Pancreas (tissue), 10 donors: ENCODE data around the gene UTP4. TPM values are rescaled to one million over a fixed set of nuclear protein-coding genes. Genes with fewer than 3 reads are reported as not detected.

ENCODE experiments used
- ATAC-seq, 4 donors: fragments of 200-7000 bp; cut with Tn5 transposase; one replicate each; pipeline versions ENCODE4 v1.8.0 to v1.9.1; 2020; ENCODE audit warnings: mild to moderate bottlenecking in 4 of 4, moderate library complexity in 4 of 4
- DNase-seq, 6 donors: peaks; one replicate each; pipeline ENCODE4 v3.0.0-alpha.2; 2020
- FAIRE-seq: peaks from 2 replicates; lab custom pipeline; 2012; peaks lifted over from hg19 to GRCh38; lab: Jason Lieb, UNC
- H3K27ac ChIP-seq, 4 donors: fragments of 200-600 bp; sonication (generic); 1 replicate in 3 of 4; 2 replicates in 1 of 4; pipeline versions ENCODE4 v1.5.0 to v1.8.0; 2020
- H3K27me3 ChIP-seq, 4 donors: fragments of 200-600 bp; one replicate each; pipeline ENCODE4 v1.8.0; 2021
- H3K36me3 ChIP-seq, 3 donors: fragments of 200-600 bp; sonication (generic) in 1 of 3; one replicate each; pipeline versions ENCODE4 v1.5.0 to v1.8.0; 2020 to 2021
- H3K4me1 ChIP-seq, 3 donors: fragments of 200-600 bp; one replicate each; pipeline ENCODE4 v1.8.0; 2021
- H3K4me3 ChIP-seq, 4 donors: fragments of 200-600 bp; sonication (generic) in 2 of 4; one replicate each; pipeline versions ENCODE4 v1.5.0 to v1.8.0; 2020 to 2021
- H3K9me3 ChIP-seq, 4 donors: fragments of 200-600 bp; one replicate each; pipeline ENCODE4 v1.8.0; 2021
- WGBS, 2 donors: extraction: QIAGEN DNeasy Blood & Tissue Kit; methylation state at CpG; one replicate each; pipeline ENCODE4 v1.1.7; 2013; 5-methylcytosine and 5-hydroxymethylcytosine counted together
- intact Hi-C, 3 donors: fragments of 100-400 bp; cut with DNase I; formaldehyde crosslinking; loops; one replicate each; pipeline versions ENCODE4 v1.11.1 to v1.14.2; 2022
- polyA plus RNA-seq, 2 donors: library from polyadenylated mRNA; stranded (reverse); fragments of 200-250 nt; gene quantifications; one replicate each; pipeline ENCODE4 v1.2.3, GENCODE V29; 2013
- total RNA-seq, 6 donors: library from RNA; stranded (reverse); fragmentation: NEBNext Ultra II Directional in 4 of 6; extraction: Animal tissue kit (Norgen Biotek cat#: 25700) in 4 of 6; gene quantifications; one replicate each; pipeline versions ENCODE4 v1.2.1 to v1.2.4, GENCODE V29; 2021 to 2023
- TF ChIP-seq, protein P1 (sequence below), 4 donors: fragments of 200-600 bp; sonication (generic) in 3 of 4; IDR thresholded peaks; one replicate each; pipeline versions ENCODE4 v1.5.0 to v1.8.0; 2021; ENCODE audit warnings: antibody characterized with exemption in 4 of 4
- donor health status: healthy with polysubstance abuse.
- donor health status: DM: no; HTN: no; CAD: no; lungs with moderate emphysema.
- donor health status: DM: no; HTN: no; CAD: no.
- donor health status: control.
- donor health status: control.
- donor health status: Bipolar disorder and iron deficiency.
- donor health status: DM: yes; HTN: yes; CAD: no.
- donor health status: DM: no; HTN: no; CAD: no.
- donor health status: DM: no; HTN: no; CAD: no.
- donor health status: DM: yes; HTN: yes; CAD: no.

The UTP4 gene
- total and polyA plus RNA-seq, 8 donors, result 11.6 to 29.0 (median 21.8) TPM

DNA sequence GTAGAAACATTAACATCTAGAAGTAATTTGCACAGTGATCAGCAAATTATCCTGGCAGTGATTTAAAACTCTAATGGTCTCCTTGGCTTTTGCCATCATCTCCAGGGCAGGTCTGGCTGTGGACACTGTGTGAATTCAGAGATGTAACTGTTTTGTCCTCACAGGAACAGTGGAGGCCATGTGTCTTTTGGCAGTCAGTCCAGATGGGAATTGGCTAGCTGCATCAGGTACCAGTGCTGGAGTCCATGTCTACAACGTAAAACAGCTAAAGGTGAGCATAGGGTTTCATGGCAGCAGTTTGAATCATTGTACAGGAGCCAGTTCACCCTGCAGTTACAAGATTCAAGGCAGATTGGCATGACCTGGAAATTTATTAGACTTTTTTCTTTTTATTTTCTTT lies 27.7 kb downstream of the UTP4 start:
- ATAC-seq (no peak), DNase-seq (no peak), FAIRE-seq (no peak)
- Histone ChIP-seq H3K27ac (no peak overlapping the region), H3K36me3 (peaks cover 4 to 43% (median 6%) of the 10 kb centered on the region in 3 donors), H3K9me3 (no peaks in the 10 kb centered on the region), H3K4me1 (no peaks in the 10 kb centered on the region), H3K27me3 (no peaks in the 10 kb centered on the region), H3K4me3 (no peak overlapping the region)
- 92 to 93% methylated on average over 1 of the region's 1 CpG for WGBS, 2 donors
- intact Hi-C loops, result no loop called here
- TF ChIP-seq, protein P1, sequence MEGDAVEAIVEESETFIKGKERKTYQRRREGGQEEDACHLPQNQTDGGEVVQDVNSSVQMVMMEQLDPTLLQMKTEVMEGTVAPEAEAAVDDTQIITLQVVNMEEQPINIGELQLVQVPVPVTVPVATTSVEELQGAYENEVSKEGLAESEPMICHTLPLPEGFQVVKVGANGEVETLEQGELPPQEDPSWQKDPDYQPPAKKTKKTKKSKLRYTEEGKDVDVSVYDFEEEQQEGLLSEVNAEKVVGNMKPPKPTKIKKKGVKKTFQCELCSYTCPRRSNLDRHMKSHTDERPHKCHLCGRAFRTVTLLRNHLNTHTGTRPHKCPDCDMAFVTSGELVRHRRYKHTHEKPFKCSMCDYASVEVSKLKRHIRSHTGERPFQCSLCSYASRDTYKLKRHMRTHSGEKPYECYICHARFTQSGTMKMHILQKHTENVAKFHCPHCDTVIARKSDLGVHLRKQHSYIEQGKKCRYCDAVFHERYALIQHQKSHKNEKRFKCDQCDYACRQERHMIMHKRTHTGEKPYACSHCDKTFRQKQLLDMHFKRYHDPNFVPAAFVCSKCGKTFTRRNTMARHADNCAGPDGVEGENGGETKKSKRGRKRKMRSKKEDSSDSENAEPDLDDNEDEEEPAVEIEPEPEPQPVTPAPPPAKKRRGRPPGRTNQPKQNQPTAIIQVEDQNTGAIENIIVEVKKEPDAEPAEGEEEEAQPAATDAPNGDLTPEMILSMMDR (IDR thresholded peaks at IDR 0.05), result no peak

DNA sequence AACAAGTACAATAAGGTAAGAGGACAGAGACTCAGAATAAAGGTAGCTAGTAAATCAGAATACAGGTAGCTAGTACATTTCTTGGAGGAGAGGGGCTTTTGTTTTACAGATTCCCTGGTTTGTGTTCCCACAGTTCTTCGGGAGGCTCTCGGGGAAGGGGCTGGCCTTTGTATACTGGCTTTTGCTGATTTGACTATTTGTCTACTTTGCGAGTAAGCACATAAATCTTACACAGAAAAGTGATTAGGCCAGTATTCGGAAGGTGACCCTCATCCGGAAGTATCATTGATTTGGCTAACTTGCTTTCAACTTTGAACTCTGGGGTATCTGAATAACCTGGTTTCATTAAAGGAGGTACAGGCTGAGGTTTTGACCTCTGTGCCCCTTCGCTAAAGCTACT lies 33.1 kb downstream of the UTP4 start:
- ATAC-seq (no peak), FAIRE-seq (no peak), DNase-seq (no peak)
- no peak overlapping the region for H3K4me3 ChIP-seq
- H3K4me1 ChIP-seq, result peaks cover 5 to 8% (median 6%) of the 10 kb centered on the region in 3 donors
- H3K27me3 ChIP-seq, result no peaks in the 10 kb centered on the region
- H3K9me3 ChIP-seq, result no peaks in the 10 kb centered on the region
- intact Hi-C loops, result no loop called here
- TF ChIP-seq, protein P1 (IDR thresholded peaks at IDR 0.05), result no peak
- 94% methylated on average over 6 of the region's 6 CpGs for WGBS, 2 donors
- peaks cover 2 to 55% (median 4%) of the 10 kb centered on the region in 3 donors for H3K36me3 ChIP-seq
- H3K27ac ChIP-seq, result no peak overlapping the region

DNA sequence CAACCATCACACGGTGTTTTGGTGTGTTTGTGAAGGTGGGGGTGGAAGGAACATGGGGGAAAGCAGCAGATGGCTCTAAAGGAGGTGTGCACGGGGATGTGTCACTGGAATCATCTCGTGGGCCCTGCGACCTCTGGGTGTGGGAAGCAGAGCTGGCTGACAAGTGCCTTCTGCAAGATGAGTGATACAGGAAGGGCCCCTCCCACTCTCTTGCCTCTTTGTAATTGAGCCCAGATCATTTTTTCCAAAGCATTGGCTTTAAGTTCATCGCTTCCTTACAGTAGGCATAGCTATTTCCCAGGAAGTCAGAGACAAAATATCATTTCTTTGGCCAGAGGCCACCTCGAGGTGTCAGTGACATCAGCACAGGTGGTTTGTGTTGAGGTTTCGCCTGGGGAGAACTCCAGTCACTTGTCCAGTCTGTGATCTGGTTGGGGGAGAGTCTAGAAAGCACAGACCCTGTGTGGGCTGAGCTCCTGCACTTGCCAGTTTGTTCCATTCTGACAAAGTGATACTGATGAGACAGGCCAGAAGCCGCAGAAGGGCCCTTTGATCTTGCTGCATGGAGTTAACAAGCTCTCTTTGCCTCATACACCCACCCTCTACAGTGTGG lies 33.9 kb downstream of the UTP4 start:
- Histone ChIP-seq H3K36me3 (peaks cover 0 to 48% (median 2%) of the 10 kb centered on the region in 3 donors), H3K4me3 (no peak overlapping the region), H3K4me1 (peaks cover 5 to 11% (median 8%) of the 10 kb centered on the region in 3 donors), H3K27me3 (no peaks in the 10 kb centered on the region), H3K9me3 (no peaks in the 10 kb centered on the region), H3K27ac (no peak overlapping the region)
- 77 to 84% methylated on average over 8 of the region's 8 CpGs for WGBS, 2 donors
- intact Hi-C loops, result no loop called here
- TF ChIP-seq, protein P1 (IDR thresholded peaks at IDR 0.05), result no peak
- no peak for ATAC-seq
- FAIRE-seq, result no peak
- no peak for DNase-seq

DNA sequence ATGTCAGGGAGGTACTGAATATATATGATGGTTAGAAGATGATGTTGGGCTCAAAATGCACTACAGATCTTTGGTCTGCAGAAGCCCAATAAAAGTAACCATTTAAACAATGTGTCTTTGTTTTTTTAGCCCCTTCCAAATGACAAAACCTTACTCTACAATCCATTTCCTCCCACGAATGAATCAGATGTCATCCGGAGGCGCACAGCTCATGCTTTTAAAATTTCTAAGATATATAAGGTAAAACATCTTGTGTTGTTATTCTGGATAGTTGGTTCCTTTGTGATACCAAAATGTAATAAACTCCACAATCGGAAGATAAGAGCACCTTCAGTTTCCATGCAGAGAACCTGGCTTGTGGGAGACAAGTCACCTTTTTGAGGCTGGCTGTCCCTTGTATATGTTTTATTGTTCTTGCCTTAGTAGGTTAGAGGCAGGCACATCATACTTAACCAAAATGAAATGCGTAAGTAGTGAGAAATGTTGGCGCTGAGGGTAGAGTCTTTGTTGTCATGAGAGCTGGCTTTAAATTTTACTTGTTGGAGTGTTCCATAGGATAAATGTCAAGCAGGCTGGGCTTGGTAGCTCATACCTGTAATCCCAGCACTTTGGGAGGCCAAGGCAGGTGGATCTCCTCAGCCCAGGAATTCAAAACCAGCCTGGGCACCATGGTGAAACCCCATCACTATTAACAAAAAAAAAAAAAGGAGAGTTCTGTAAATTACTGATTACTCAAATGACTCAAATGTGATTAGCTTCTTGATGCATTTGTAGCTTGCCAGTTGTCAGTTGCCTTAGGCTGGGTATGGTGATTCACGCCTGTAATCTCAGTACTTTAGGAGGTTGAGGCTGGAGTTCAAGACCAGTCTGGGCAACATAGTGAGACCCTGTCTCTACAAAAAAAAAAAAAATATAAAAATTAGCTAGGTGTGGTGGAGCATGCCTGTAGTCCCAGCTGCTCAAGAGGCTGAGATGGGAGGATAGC lies 34.8 kb downstream of the UTP4 start:
- DNase-seq (no peak), FAIRE-seq (no peak), ATAC-seq (no peak)
- Histone ChIP-seq H3K4me3 (no peak overlapping the region), H3K27ac (no peak overlapping the region), H3K4me1 (peaks cover 5 to 11% (median 8%) of the 10 kb centered on the region in 3 donors), H3K36me3 (peaks cover 0 to 42% (median 2%) of the 10 kb centered on the region in 3 donors), H3K27me3 (no peaks in the 10 kb centered on the region), H3K9me3 (no peaks in the 10 kb centered on the region)
- TF ChIP-seq, protein P1 (IDR thresholded peaks at IDR 0.05), result no peak
- WGBS, 2 donors, result 92 to 93% methylated on average over 7 of the region's 7 CpGs
- intact Hi-C loops, result no loop called here
